Effector memory CD4-positive, alpha-beta T cell (primary cell): ENCODE measurements around the gene TAX1BP1.

Experiments used
- DNase-seq, 3 donors: peaks; one replicate each; pipeline ENCODE4 v3.0.0-alpha.2; 2020
- H3K27ac ChIP-seq: 2 replicates; pipeline ENCODE4 v1.7.0; 2013; ENCODE audit warnings: mild to moderate bottlenecking, low read length, moderate library complexity; ENCODE audit not compliant: insufficient read depth, poor library complexity, severe bottlenecking
- H3K27me3 ChIP-seq: replicated peaks from 2 replicates; pipeline ENCODE4 v1.7.0; 2013; ENCODE audit warnings: mild to moderate bottlenecking, low read length; ENCODE audit not compliant: insufficient read depth, control insufficient read depth, poor library complexity, severe bottlenecking
- H3K36me3 ChIP-seq: 2 replicates; pipeline ENCODE4 v1.7.0; 2013; ENCODE audit warnings: mild to moderate bottlenecking, low read length, moderate library complexity; ENCODE audit not compliant: control insufficient read depth, insufficient read depth
- H3K4me1 ChIP-seq: 2 replicates; pipeline ENCODE4 v1.7.0; 2013; ENCODE audit warnings: low read length, mild to moderate bottlenecking; ENCODE audit not compliant: control insufficient read depth, insufficient read depth, poor library complexity, severe bottlenecking
- H3K4me3 ChIP-seq: 2 replicates; pipeline ENCODE4 v1.7.0; 2013; ENCODE audit warnings: low read length, low read depth, mild to moderate bottlenecking; ENCODE audit not compliant: insufficient read depth, poor library complexity, severe bottlenecking
- H3K9me3 ChIP-seq: 2 replicates; pipeline ENCODE4 v1.7.0; 2013; ENCODE audit warnings: mild to moderate bottlenecking, low read length, moderate library complexity; ENCODE audit not compliant: control insufficient read depth

Gene TAX1BP1

DNA sequence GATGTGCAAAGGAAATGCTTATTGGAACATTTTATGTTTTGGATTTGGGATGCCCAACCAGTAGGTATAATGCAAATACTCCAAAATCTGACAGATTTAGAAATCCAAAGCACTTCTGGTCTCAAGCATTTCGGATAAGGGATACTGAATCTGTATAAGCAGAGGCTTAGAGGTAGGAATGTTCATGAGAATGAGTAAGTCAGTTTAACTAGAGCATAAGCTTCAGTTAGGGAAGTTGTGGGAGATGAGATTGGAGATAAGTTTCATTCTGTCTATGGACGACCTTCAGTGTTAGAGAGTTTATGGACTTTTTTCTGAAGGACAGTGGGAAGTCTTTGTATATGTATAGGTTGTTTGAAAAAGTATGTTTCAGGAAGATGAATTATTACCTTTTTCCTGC is 10.4 kb downstream of the TAX1BP1 start:
- Histone ChIP-seq H3K36me3 (peaks cover 35% of the 10 kb centered on the region), H3K4me3 (no peak overlapping the region), H3K4me1 (peaks cover 8% of the 10 kb centered on the region), H3K9me3 (no peaks in the 10 kb centered on the region), H3K27me3 (no peaks in the 10 kb centered on the region), H3K27ac (no peak overlapping the region)
- DNase-seq: no peak

DNA sequence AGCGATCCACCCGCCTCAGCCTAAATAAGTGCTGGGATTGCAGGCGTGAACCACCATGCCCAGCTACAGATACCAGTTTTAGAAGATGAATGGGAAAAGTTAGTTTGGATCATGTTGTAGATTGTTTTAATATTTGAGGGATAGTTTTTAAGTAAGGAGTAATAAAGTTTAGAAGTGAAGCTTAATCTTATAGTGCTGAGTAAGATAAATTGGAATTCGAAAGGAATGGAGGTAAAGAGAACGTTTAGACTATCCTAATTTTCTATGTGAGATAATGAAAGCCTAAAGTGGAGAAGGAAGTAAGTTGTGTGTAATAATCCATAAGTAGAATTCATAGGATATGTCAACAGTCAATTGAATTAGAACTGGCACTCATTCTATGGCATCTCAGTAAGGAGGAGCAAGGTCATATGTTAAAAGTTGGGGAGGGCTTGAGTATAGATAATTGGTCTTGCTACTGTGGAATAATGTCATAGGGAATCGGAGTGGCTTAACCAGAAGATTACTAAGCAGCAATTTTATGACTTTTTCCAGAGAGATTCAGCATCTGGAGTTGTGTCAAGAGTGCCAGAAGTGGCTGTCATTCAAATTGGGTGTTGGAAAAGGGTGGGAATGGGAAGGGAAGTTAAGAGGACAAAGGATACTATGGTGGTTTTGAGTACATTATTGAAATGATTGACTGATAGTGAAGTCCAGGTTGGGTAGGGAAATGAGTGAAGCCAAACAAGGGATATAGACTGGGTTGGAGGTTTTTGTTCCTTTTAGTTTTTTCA is 12.1 kb downstream of the TAX1BP1 start:
- no peak overlapping the region for H3K27ac ChIP-seq
- no peaks in the 10 kb centered on the region for H3K27me3 ChIP-seq
- DNase-seq: no peak
- H3K4me1 ChIP-seq: peaks cover 8% of the 10 kb centered on the region
- peaks cover 43% of the 10 kb centered on the region for H3K36me3 ChIP-seq
- no peaks in the 10 kb centered on the region for H3K9me3 ChIP-seq
- no peak overlapping the region for H3K4me3 ChIP-seq

DNA sequence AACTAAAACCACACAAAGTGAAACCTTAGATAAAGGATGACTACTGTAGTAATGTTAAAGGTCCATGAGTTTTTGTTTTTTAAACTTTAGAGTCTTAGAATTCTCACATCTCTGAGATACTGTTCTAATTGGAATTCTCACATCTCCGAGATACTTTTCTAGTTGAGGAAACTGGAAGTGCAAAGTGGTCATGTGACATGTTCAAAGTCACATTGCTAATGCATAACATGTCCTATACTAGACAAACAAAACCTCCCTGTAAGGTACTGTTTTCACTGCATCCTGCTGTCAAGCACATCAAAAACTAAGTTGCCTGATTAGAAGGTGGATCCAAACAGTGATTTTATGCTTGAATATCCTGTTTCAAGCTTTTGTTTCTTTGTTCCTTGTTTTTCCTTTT is 13.9 kb downstream of the TAX1BP1 start:
- H3K4me3 ChIP-seq: no peak overlapping the region
- no peaks in the 10 kb centered on the region for H3K9me3 ChIP-seq
- peaks cover 45% of the 10 kb centered on the region for H3K36me3 ChIP-seq
- no peak overlapping the region for H3K27ac ChIP-seq
- DNase-seq: no peak
- no peaks in the 10 kb centered on the region for H3K27me3 ChIP-seq
- no peaks in the 10 kb centered on the region for H3K4me1 ChIP-seq

DNA sequence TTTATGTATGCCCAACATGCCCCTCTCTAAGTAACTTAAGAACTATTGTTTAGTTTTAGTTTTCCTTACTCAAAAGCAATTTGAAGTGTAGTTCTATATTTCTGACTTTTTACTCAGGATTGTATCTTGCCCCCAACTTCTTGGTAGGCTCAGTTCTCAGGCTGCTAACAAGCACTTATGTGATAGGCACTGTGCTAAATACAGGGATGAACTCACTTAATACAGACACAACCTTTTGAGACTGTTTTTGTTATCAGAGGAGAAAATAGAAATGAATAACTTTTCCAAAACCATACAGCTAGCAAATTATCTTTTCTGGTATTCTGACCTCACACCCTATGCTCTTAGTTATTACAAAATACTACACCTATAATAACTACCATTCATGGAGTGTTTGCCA is 16.3 kb downstream of the TAX1BP1 start:
- Histone ChIP-seq H3K36me3 (peaks cover 21% of the 10 kb centered on the region), H3K4me3 (no peak overlapping the region), H3K27ac (no peak overlapping the region), H3K4me1 (no peaks in the 10 kb centered on the region), H3K9me3 (no peaks in the 10 kb centered on the region), H3K27me3 (no peaks in the 10 kb centered on the region)
- no peak for DNase-seq

DNA sequence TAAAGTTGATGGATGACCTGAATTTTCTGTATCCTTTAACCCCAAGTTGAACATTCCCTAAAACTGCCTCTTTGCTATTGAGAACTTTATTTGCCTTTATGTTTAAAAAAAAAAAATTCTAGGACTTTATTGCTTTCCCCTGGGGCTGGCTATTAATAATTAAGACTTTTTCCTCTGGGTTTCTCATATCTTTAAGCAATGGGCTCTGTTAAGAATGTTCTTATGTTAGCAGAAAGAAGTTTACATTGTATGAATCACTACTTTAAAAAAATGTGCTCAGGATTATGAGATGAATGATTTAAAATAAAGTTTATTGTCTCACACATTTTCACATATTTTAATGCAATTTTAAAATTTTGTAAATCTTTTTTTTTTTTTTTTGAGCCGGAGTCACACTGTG is 19.5 kb downstream of the TAX1BP1 start:
- H3K4me3 ChIP-seq: no peak overlapping the region
- H3K4me1 ChIP-seq: no peaks in the 10 kb centered on the region
- H3K36me3 ChIP-seq: peaks cover 13% of the 10 kb centered on the region
- H3K9me3 ChIP-seq: no peaks in the 10 kb centered on the region
- H3K27me3 ChIP-seq: no peaks in the 10 kb centered on the region
- H3K27ac ChIP-seq: no peak overlapping the region
- no peak for DNase-seq

DNA sequence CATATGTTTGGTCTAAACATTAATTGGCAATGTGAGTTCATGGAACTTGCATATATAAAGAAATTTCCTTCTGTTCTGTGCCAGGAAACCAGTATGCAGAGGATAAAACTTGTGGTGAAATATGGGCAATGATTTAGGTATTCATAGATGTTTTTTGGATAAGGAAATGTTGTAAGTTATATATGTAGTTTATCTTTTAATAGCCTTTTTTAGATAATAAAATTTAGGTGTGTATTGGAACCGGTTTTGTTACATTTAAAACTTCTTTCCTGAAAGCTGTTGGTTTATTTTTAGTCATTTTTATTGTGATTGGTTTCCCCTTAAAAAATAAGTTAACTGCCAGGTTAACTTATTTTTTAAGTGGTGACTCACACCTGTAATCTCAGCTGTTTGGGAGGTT is 22.1 kb downstream of the TAX1BP1 start:
- Histone ChIP-seq H3K27ac (no peak overlapping the region), H3K36me3 (peaks cover 9% of the 10 kb centered on the region), H3K4me3 (no peak overlapping the region), H3K4me1 (no peaks in the 10 kb centered on the region), H3K9me3 (no peaks in the 10 kb centered on the region), H3K27me3 (no peaks in the 10 kb centered on the region)
- no peak for DNase-seq

DNA sequence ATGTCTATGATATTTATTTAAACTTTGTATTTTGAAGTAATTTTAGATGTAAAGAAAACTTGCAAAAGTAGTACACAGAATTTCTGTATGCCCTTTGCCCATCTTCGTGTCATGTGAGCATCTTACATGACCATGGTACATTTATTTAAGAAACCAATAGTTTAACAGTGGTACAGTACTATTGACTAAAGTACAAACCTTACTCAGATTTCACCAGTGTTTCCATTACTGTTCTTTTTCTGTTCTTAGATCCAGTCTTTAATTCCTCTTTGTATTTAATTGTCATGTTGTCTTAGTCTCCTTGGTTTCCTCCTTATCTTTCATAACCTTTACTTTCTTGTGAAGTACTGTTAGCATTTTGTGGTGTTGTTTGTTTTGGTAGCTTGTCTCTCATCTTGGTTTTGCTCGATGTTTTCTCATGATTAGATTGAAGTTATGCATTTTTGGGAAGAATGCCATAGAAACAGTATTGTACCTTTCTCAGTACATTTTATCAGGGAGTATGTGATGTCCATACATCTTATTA is 24.1 kb downstream of the TAX1BP1 start:
- DNase-seq: no peak

DNA sequence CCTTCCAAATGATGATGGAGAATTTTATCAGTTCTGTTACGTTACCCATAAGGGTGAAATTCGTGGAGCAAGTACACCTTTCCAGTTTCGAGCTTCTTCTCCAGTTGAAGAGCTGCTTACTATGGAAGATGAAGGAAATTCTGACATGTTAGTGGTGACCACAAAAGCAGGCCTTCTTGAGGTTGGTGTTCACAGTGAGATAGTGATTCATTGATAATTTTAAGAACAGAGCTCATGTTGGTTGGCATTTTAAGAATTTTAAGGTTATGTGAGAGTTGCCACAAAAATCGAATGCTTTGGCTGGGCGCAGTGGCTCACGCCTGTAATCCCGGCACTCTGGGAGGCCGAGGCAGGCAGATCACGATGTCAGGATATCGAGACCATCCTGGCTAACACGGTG is 25.9 kb downstream of the TAX1BP1 start:
- Histone ChIP-seq H3K36me3 (peaks cover 10% of the 10 kb centered on the region), H3K27me3 (no peaks in the 10 kb centered on the region), H3K9me3 (no peaks in the 10 kb centered on the region), H3K4me3 (no peak overlapping the region), H3K4me1 (no peaks in the 10 kb centered on the region), H3K27ac (no peak overlapping the region)
- DNase-seq: no peak

More for the DNA sequence above, 24.1 kb downstream of the TAX1BP1 start:
- Histone ChIP-seq H3K36me3 (peaks cover 5% of the 10 kb centered on the region), H3K9me3 (no peaks in the 10 kb centered on the region), H3K27me3 (no peaks in the 10 kb centered on the region), H3K27ac (no peak overlapping the region), H3K4me1 (no peaks in the 10 kb centered on the region), H3K4me3 (no peak overlapping the region)

DNA sequence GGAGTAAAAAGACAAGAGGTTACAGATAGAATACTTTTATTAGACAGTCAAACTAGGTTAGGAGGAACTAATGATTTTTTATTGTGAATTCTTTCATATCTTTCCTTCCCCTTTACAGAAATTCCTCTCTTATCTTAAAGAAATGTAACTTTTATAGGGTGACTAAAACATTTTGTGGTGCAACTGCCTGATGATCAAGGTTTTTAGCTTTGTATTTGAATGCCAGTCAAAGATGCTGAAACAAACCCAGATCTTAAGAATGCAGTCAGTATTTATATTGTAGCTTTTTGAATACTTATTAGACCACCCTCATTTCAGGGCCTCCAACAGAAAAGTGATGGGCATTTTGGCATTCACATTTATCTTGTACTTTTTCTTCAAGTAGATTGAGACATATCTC is 27.4 kb downstream of the TAX1BP1 start:
- no peaks in the 10 kb centered on the region for H3K9me3 ChIP-seq
- DNase-seq: no peak
- no peaks in the 10 kb centered on the region for H3K4me1 ChIP-seq
- H3K27ac ChIP-seq: no peak overlapping the region
- no peak overlapping the region for H3K4me3 ChIP-seq
- peaks cover 18% of the 10 kb centered on the region for H3K36me3 ChIP-seq
- no peaks in the 10 kb centered on the region for H3K27me3 ChIP-seq

DNA sequence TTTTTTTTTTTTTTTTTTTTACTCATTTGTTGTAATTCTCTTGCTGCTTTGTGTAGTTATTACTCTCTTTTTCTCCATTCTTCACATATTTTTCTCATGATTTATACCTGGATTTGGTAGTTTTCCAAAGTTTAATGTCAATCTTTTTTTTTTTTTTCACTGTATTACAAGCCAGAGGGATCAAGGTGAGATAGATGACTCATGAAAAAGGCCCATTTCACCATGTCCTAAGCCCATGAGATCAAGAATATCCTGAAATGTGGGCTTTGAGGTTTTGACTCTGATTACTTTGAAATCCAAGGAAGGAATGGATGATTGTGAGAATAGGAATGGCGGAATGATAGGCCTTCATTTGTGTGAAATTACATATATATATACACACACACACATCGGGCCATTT is 31.1 kb downstream of the TAX1BP1 start:
- H3K9me3 ChIP-seq: no peaks in the 10 kb centered on the region
- H3K27me3 ChIP-seq: no peaks in the 10 kb centered on the region
- no peaks in the 10 kb centered on the region for H3K4me1 ChIP-seq
- H3K27ac ChIP-seq: no peak overlapping the region
- no peak overlapping the region for H3K4me3 ChIP-seq
- no peak for DNase-seq
- H3K36me3 ChIP-seq: peaks cover 13% of the 10 kb centered on the region
